K562 treated with DMSO at 1 percent for 24 hours (cell line): ENCODE results near the gene CREBRF. TPM values are rescaled to one million over a fixed set of nuclear protein-coding genes. Genes with fewer than 3 reads are reported as not detected.

Experiments
- total RNA-seq: library from RNA; unstranded; fragments of 300-600 nt; gene quantifications from 2 replicates; pipeline ENCODE4 v1.2.3, GENCODE V29; 2022; ENCODE audit warnings: low read depth; ENCODE audit not compliant: insufficient read depth

CREBRF gene
- total RNA-seq, result 2.4 and 3.4 TPM in 2 replicates

GRCh38 chr5:173055983-173056782 is at the start of gene CREBRF:
Gene CREBRF (plus strand): TSS chr5:173056352. CDS start chr5:173080776, 24,424 bp downstream.

GRCh38 chr5:173144200-173145176 is 88.3 kb downstream of the CREBRF start, which contains the start of gene BNIP1:
Gene BNIP1 (plus strand): TSS chr5:173144531. CDS start chr5:173144546, 15 bp downstream.

Other genes starting within 250 kb of the CREBRF start
- 50.5 and 54.0 TPM in 2 replicates for gene ERGIC1, start 222.1 kb upstream of the CREBRF start, total RNA-seq
- 76.5 and 84.3 TPM in 2 replicates for gene RPL26L1, start 96.9 kb upstream of the CREBRF start, total RNA-seq
- gene ATP6V0E1, start 72.6 kb upstream of the CREBRF start, total RNA-seq, result 107 and 119 TPM in 2 replicates
- 12.8 and 14.5 TPM in 2 replicates for gene BNIP1, start 88.2 kb downstream of the CREBRF start, total RNA-seq
- gene NKX2-5, start 178.9 kb downstream of the CREBRF start, total RNA-seq, result not detected in 2 replicates